ENCODE results near the gene BCAS3.
A peak's percentile ranks its signal among the peaks of the same experiment; 100 is the strongest.

BCAS3 gene

GRCh38 chr17:60712675-60713074 lies 35.0 kb downstream of the BCAS3 start:
- ChIA-PET CTCF (no interaction called here), POLR2A (ENCODE audit: low non-redundant PET) (no interaction called here)
- no peak overlapping the region for H3K27ac ChIP-seq
- DNase-seq (ENCODE audit: low spot score), result no peak
- TF ChIP-seq CTCF (conservative IDR thresholded peaks at IDR 0.05; ENCODE audit: low read depth), result no peak

GRCh38 chr17:60713608-60714007 lies 36.0 kb downstream of the BCAS3 start:
- no peak overlapping the region for H3K27ac ChIP-seq
- CTCF ChIA-PET, result no interaction called here
- POLR2A ChIA-PET (ENCODE audit: low non-redundant PET), result no interaction called here
- DNase-seq (ENCODE audit: low spot score), result no peak
- no peak for TF ChIP-seq CTCF (conservative IDR thresholded peaks at IDR 0.05; ENCODE audit: low read depth)

- POLR2A ChIA-PET (ENCODE audit: low non-redundant PET), result no interaction called here
- no peak for TF ChIP-seq CTCF (conservative IDR thresholded peaks at IDR 0.05; ENCODE audit: low read depth)
- DNase-seq (ENCODE audit: low spot score), result no peak
- no peak overlapping the region for H3K27ac ChIP-seq
- CTCF ChIA-PET, result no interaction called here
Measured at GRCh38 chr17:60716766-60717165, 39.1 kb downstream of the BCAS3 start.

GRCh38 chr17:60717814-60718213 lies 40.2 kb downstream of the BCAS3 start:
- CTCF ChIA-PET, result interaction anchor here (0.6 to 0.7 kb wide), 2 partner anchors 264 to 692 kb away, joined by 3 to 6 read pairs; no protein-coding TSS in a partner anchor
- no peak overlapping the region for H3K27ac ChIP-seq
- no peak for DNase-seq (ENCODE audit: low spot score)
- no peak for TF ChIP-seq CTCF (conservative IDR thresholded peaks at IDR 0.05; ENCODE audit: low read depth)
- POLR2A ChIA-PET (ENCODE audit: low non-redundant PET), result no interaction called here

- no peak overlapping the region for H3K27ac ChIP-seq
- DNase-seq (ENCODE audit: low spot score), result peak; percentile 46
- peak; percentile 92 for TF ChIP-seq CTCF (conservative IDR thresholded peaks at IDR 0.05; ENCODE audit: low read depth)
- ChIA-PET POLR2A (ENCODE audit: low non-redundant PET) (no interaction called here), CTCF (interaction anchor here (0.5 to 1.3 kb wide), 17 partner anchors 10 to 839 kb away, joined by 3 to 15 read pairs (median 4); no protein-coding TSS in a partner anchor)
Measured at GRCh38 chr17:60720763-60721531, 43.3 kb downstream of the BCAS3 start.

GRCh38 chr17:60724647-60725046 lies 47.0 kb downstream of the BCAS3 start:
- CTCF ChIA-PET, result interaction anchor here (0.6 kb wide), 1 partner anchor 686 kb away, joined by 3 read pairs; no protein-coding TSS in a partner anchor
- no peak for DNase-seq (ENCODE audit: low spot score)

More at GRCh38 chr17:60724647-60725046, 47.0 kb downstream of the BCAS3 start:
- no peak overlapping the region for H3K27ac ChIP-seq
- no peak for TF ChIP-seq CTCF (conservative IDR thresholded peaks at IDR 0.05; ENCODE audit: low read depth)
- POLR2A ChIA-PET (ENCODE audit: low non-redundant PET), result no interaction called here

Data from RWPE1 (cell line).